Measurements from ENCODE around the gene HSPB3.
"Not testable (repeated sequence)": the region's sequence is repeated elsewhere in the genome, so short reads cannot be mapped to it uniquely, and the experiment has no call there.

Gene HSPB3

GRCh38 chr5:54457094-54457862 lies 1.8 kb downstream of the HSPB3 start:
- no peak for DNase-seq

- no peak for DNase-seq
Measured at GRCh38 chr5:54458221-54458620, 2.7 kb downstream of the HSPB3 start.

GRCh38 chr5:54460181-54460919 lies 4.9 kb downstream of the HSPB3 start:
- DNase-seq = no peak

GRCh38 chr5:54462281-54462680 lies 6.8 kb downstream of the HSPB3 start:
- DNase-seq = no peak

GRCh38 chr5:54463713-54464112 lies 8.2 kb downstream of the HSPB3 start:
- no peak for DNase-seq

- DNase-seq = no peak
Measured at GRCh38 chr5:54469622-54470021, 14.1 kb downstream of the HSPB3 start.

- DNase-seq = no peak
Measured at GRCh38 chr5:54470128-54470527, 14.6 kb downstream of the HSPB3 start.

- no peak for DNase-seq
Measured at GRCh38 chr5:54470677-54471076, 15.2 kb downstream of the HSPB3 start.

- DNase-seq = no peak
Measured at GRCh38 chr5:54471398-54471797, 15.9 kb downstream of the HSPB3 start.

- DNase-seq = no peak
Measured at GRCh38 chr5:54476682-54477081, 21.2 kb downstream of the HSPB3 start.

- DNase-seq = no peak
Measured at GRCh38 chr5:54477941-54478478, 22.5 kb downstream of the HSPB3 start.

- no peak for DNase-seq
Measured at GRCh38 chr5:54480296-54480695, 24.8 kb downstream of the HSPB3 start.

GRCh38 chr5:54484219-54484894 lies 28.9 kb downstream of the HSPB3 start:
- no peak for DNase-seq

- not testable (repeated sequence) for DNase-seq
Measured at GRCh38 chr5:54485659-54486058, 30.2 kb downstream of the HSPB3 start.

- DNase-seq = not testable (repeated sequence)
Measured at GRCh38 chr5:54489648-54489979, 34.1 kb downstream of the HSPB3 start.

GRCh38 chr5:54491326-54491725 lies 35.8 kb downstream of the HSPB3 start:
- no peak for DNase-seq

- DNase-seq = no peak
Measured at GRCh38 chr5:54492178-54492577, 36.7 kb downstream of the HSPB3 start.

- no peak for DNase-seq
Measured at GRCh38 chr5:54495027-54495426, 39.5 kb downstream of the HSPB3 start.

Data from activated CD4-positive, alpha-beta T cell treated with anti-CD3 and anti-CD28 coated beads for 48 hours (primary cell).